Measurements from ENCODE around the gene IGFL1.

The IGFL1 gene

GRCh38 chr19:46196410-46197124 is 33.0 kb upstream of the IGFL1 start:
- no peak overlapping the region for H3K4me3 ChIP-seq (ENCODE audit: low read depth, low read length)
- no peak for TF ChIP-seq CTCF (IDR thresholded peaks at IDR 0.05; ENCODE audit: low read depth, low read length, missing control alignments)
- no peak for DNase-seq (ENCODE audit: low read depth)

- H3K4me3 ChIP-seq (ENCODE audit: low read depth, low read length), result no peak overlapping the region
- no peak for TF ChIP-seq CTCF (IDR thresholded peaks at IDR 0.05; ENCODE audit: low read depth, low read length, missing control alignments)
- no peak for DNase-seq (ENCODE audit: low read depth)
Observed at GRCh38 chr19:46197314-46198070, 32.0 kb upstream of the IGFL1 start.

- DNase-seq (ENCODE audit: low read depth), result no peak
- H3K4me3 ChIP-seq (ENCODE audit: low read depth, low read length), result no peak overlapping the region
- no peak for TF ChIP-seq CTCF (IDR thresholded peaks at IDR 0.05; ENCODE audit: low read depth, low read length, missing control alignments)
Observed at GRCh38 chr19:46198756-46199155, 30.8 kb upstream of the IGFL1 start.

DNA sequence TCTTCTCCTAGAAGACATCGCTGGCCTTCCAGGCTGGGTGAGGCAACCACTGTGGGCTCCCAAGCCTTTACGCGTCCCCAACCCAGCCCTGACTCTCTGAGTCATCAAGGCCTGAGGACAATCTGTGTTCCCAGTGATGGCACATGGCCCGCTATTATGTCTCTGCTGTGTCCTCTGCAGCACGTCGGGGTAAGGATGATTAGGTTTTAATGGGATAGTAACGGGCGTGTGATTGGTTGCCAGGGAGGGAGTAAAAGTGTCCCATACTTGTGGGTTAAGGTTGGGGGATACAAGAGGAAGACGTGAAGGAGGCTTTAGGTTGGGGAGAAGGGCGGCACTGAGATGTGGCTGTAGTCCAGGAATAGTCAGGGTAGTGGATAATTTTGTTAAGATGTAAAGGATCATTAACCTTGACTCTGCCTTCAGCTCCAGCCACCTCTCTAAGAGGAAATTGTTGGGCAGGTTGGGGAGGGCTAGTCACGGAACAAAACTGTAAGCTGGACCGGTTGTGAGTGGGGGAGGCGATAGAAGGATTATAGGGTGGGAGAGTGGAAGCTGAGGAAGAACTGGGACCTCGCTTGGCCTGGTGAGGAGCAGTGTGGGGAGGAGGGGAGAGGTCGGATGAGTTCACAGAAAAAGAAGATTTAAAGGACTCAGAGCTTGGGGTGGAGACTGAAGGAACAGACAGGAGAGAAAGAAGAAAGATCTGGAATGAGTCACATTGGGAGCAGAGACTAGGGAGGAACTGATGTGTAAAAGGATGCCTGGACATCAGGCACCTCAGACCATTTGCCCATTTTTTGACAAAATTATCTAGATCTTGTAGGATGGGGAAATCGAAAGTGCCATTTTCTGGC is 27.9 kb upstream of the IGFL1 start:
- TF ChIP-seq CTCF (IDR thresholded peaks at IDR 0.05; ENCODE audit: low read depth, low read length, missing control alignments), result no peak
- H3K4me3 ChIP-seq (ENCODE audit: low read depth, low read length), result no peak overlapping the region
- DNase-seq (ENCODE audit: low read depth), result no peak

GRCh38 chr19:46202426-46202825 is 27.1 kb upstream of the IGFL1 start:
- DNase-seq (ENCODE audit: low read depth), result no peak
- no peak overlapping the region for H3K4me3 ChIP-seq (ENCODE audit: low read depth, low read length)
- no peak for TF ChIP-seq CTCF (IDR thresholded peaks at IDR 0.05; ENCODE audit: low read depth, low read length, missing control alignments)

DNA sequence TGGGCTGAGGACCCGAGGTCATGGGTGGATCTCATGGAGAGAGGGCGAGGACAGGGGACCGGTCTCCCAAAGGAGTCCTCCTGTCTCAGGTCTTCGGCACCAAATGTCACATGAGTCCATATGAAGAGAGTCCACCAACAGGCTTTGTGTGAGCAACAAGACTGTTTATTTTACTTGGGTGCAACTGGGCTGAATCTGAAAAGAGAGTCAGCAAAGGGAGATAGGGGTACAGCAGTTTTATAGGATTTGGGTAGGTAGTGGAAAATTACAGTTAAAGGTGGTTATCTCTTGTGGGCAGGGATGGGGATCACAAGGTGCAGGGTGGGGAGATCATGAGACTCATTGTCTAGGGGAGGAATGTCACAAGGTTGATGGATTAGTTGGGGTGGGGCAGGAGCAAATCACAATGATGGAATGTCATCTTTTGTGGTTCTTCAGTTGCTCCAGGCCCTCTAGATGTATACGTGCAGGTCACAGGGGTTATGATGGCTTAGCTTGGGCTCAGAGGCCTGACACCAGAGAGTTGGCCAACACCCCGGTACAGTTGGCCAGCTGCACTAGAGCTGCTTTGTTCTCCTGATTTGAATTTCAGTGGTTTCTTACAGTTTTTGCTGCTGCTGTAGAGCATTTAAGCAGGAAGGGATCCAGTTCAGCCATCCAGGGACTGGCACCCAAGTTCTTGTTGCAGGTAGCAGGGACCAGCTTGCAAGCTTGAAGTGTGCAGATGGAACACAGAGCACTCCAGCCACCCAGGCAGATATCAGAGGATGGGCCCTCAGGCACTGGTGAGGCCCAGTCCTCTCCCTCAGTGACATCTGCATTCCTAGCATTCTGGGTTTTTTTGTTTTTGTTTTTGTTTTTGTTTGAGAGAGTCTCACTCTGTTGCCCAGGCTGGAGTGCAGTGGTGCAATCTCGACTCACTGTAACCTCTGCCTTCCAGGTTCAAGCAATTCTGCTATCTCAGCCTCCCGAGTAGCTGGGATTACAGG is 26.4 kb upstream of the IGFL1 start:
- no peak for TF ChIP-seq CTCF (IDR thresholded peaks at IDR 0.05; ENCODE audit: low read depth, low read length, missing control alignments)
- DNase-seq (ENCODE audit: low read depth), result no peak
- no peak overlapping the region for H3K4me3 ChIP-seq (ENCODE audit: low read depth, low read length)

Data from GM12864 (cell line).